Neural cell (in vitro differentiated cells): ENCODE data around the gene PRDX4. TPM values are rescaled to one million over a fixed set of nuclear protein-coding genes. Genes with fewer than 3 reads are reported as not detected.

Experiments used
- H2AFZ ChIP-seq: fragments of 200-600, 300-800 bp; sonication (generic), shearing (Covaris generic); 2 replicates; pipeline ENCODE4 v1.6.0; 2014; ENCODE audit warnings: low read depth, mild to moderate bottlenecking, antibody characterized with exemption, low read length, moderate library complexity
- H3F3A ChIP-seq: fragments of 200-600 bp; shearing (Covaris generic); 2 replicates; pipeline ENCODE4 v1.6.1; 2016; ENCODE audit warnings: mild to moderate bottlenecking, moderate library complexity, mixed read lengths, antibody characterized with exemption, low read length; ENCODE audit not compliant: insufficient read depth, poor library complexity, severe bottlenecking
- H3K27ac ChIP-seq: fragments of 200-600, 300-800 bp; sonication (generic), shearing (Covaris generic); 2 replicates; pipeline ENCODE4 v1.5.1; 2014; ENCODE audit warnings: mild to moderate bottlenecking, low read length, moderate library complexity
- H3K27me3 ChIP-seq: fragments of 300-800, 200-600 bp; sonication (generic), shearing (Covaris generic); 2 replicates; pipeline ENCODE4 v1.6.0; 2014; ENCODE audit warnings: mild to moderate bottlenecking, low read depth, low read length, moderate library complexity; ENCODE audit not compliant: insufficient read depth
- H3K36me3 ChIP-seq: fragments of 300-800, 200-600 bp; sonication (generic), shearing (Covaris generic); 2 replicates; pipeline ENCODE4 v1.5.1; 2014; ENCODE audit warnings: mild to moderate bottlenecking, antibody characterized with exemption, low read length, moderate library complexity; ENCODE audit not compliant: insufficient read depth
- H3K4me2 ChIP-seq: fragments of 300-800, 200-600 bp; sonication (generic), shearing (Covaris generic); 2 replicates; pipeline ENCODE4 v1.6.0; 2014; ENCODE audit warnings: mild to moderate bottlenecking, low read length
- H3K4me3 ChIP-seq: fragments of 300-800, 200-600 bp; sonication (generic), shearing (Covaris generic); 2 replicates; pipeline ENCODE4 v1.5.1; 2014; ENCODE audit warnings: mild to moderate bottlenecking, low read length, moderate library complexity
- H3K79me2 ChIP-seq: fragments of 200-600 bp; shearing (Covaris generic); replicated peaks from 2 replicates; pipeline ENCODE4 v1.6.0; 2014; ENCODE audit warnings: mild to moderate bottlenecking, low read length, moderate library complexity; ENCODE audit not compliant: insufficient read depth
- H3K9ac ChIP-seq: fragments of 300-800, 200-600 bp; sonication (generic), shearing (Covaris generic); 2 replicates; pipeline ENCODE4 v1.6.1; 2016; ENCODE audit warnings: mild to moderate bottlenecking, low read length, mixed read lengths
- H3K9me2 ChIP-seq: fragments of 200-600 bp; shearing (Covaris generic); 2 replicates; pipeline ENCODE4 v1.6.1; 2016; ENCODE audit warnings: mild to moderate bottlenecking, low read length, mixed read lengths; ENCODE audit not compliant: insufficient read depth
- H3K9me3 ChIP-seq: fragments of 200-600, 300-800 bp; sonication (generic), shearing (Covaris generic); 2 replicates; pipeline ENCODE4 v1.6.1; 2016; ENCODE audit warnings: mild to moderate bottlenecking, mixed run types, low read length, moderate library complexity, mixed read lengths
- H4K20me1 ChIP-seq: fragments of 200-600 bp; shearing (Covaris generic); 2 replicates; pipeline ENCODE4 v1.6.1; 2016; ENCODE audit warnings: mild to moderate bottlenecking, mixed run types; ENCODE audit not compliant: insufficient read depth
- EP300 ChIP-seq: fragments of 450-650 bp; conservative IDR thresholded peaks from 2 replicates; pipeline ENCODE4 v1.6.1; 2014; ENCODE audit warnings: antibody characterized with exemption, mild to moderate bottlenecking, moderate library complexity; ENCODE audit not compliant: poor library complexity, severe bottlenecking
- EZH2 ChIP-seq: fragments of 200-600, 300-800 bp; shearing (Covaris generic), sonication (generic); IDR thresholded peaks from 2 replicates; pipeline ENCODE4 v1.6.1; 2014; ENCODE audit warnings: antibody characterized with exemption, low read length, borderline replicate concordance, mild to moderate bottlenecking; ENCODE audit not compliant: insufficient read depth, poor library complexity, severe bottlenecking
- MXI1 ChIP-seq: fragments of 450-650 bp; conservative IDR thresholded peaks from 2 replicates; pipeline ENCODE4 v1.6.1; 2014; ENCODE audit warnings: antibody characterized with exemption, mild to moderate bottlenecking; ENCODE audit not compliant: poor library complexity, severe bottlenecking
- POLR2AphosphoS5 ChIP-seq: IDR thresholded peaks from 2 replicates; pipeline ENCODE4 v1.6.1; 2012
- RAD21 ChIP-seq: fragments of 450-650 bp; conservative IDR thresholded peaks from 2 replicates; pipeline ENCODE4 v1.6.1; 2014; ENCODE audit warnings: antibody characterized with exemption, mild to moderate bottlenecking, moderate library complexity
- REST ChIP-seq: IDR thresholded peaks from 2 replicates; pipeline ENCODE4 v1.6.1; 2012; ENCODE audit warnings: borderline replicate concordance
- SMC3 ChIP-seq: fragments of 450-650 bp; conservative IDR thresholded peaks from 2 replicates; pipeline ENCODE4 v1.6.1; 2014; ENCODE audit warnings: antibody characterized with exemption, mild to moderate bottlenecking, moderate library complexity; ENCODE audit not compliant: poor library complexity
- TAF1 ChIP-seq: IDR thresholded peaks from 2 replicates; pipeline ENCODE4 v1.6.1; 2012; ENCODE audit warnings: low read depth
- polyA plus RNA-seq: library from polyadenylated mRNA; depleted of rRNA; stranded (reverse); fragments of >200 nt; gene quantifications from 2 replicates; pipeline ENCODE4 v1.2.3, GENCODE V29; 2014
- TF ChIP-seq, protein P1 (sequence below): fragments of 450-650 bp; IDR thresholded peaks from 2 replicates; pipeline ENCODE4 v1.5.1; 2014; ENCODE audit warnings: antibody characterized with exemption, mild to moderate bottlenecking, moderate library complexity; ENCODE audit not compliant: poor library complexity, severe bottlenecking

Gene PRDX4
- polyA plus RNA-seq, 1 donor from 2014 or later, result 83.2 TPM

DNA sequence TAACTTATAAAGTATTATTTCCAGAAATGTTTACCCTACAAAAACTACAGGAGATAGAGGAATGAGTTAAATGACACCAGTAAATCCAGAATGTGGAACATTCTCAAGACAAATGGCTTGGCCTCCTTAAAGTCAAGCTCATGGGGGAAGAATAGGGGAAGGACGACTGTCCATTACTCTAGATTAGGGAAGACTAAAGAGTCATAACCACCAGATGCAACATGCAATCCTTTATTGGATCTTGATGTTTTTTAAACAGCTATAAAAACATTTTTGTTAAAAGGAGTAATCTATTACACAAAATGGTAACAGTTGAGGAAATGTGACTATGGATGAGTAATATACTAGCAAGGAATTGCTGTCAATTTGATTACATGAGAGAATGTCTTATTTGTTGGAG lies 64.7 kb downstream of the PRDX4 start:
- Histone ChIP-seq H3K27me3 (no peaks in the 10 kb centered on the region), H3K4me3 (no peak overlapping the region), H4K20me1 (no peaks in the 10 kb centered on the region), H3F3A (no peaks in the 10 kb centered on the region), H3K4me2 (no peak overlapping the region), H3K79me2 (no peaks in the 10 kb centered on the region), H3K9ac (no peak overlapping the region), H3K9me3 (no peaks in the 10 kb centered on the region), H3K27ac (no peak overlapping the region), H3K36me3 (no peaks in the 10 kb centered on the region), H3K9me2 (no peaks in the 10 kb centered on the region), H2AFZ (no peak overlapping the region)
- TF ChIP-seq TAF1 (no peak), SMC3 (no peak), EP300 (no peak), REST (no peak), MXI1 (no peak)
- TF ChIP-seq, protein P1, sequence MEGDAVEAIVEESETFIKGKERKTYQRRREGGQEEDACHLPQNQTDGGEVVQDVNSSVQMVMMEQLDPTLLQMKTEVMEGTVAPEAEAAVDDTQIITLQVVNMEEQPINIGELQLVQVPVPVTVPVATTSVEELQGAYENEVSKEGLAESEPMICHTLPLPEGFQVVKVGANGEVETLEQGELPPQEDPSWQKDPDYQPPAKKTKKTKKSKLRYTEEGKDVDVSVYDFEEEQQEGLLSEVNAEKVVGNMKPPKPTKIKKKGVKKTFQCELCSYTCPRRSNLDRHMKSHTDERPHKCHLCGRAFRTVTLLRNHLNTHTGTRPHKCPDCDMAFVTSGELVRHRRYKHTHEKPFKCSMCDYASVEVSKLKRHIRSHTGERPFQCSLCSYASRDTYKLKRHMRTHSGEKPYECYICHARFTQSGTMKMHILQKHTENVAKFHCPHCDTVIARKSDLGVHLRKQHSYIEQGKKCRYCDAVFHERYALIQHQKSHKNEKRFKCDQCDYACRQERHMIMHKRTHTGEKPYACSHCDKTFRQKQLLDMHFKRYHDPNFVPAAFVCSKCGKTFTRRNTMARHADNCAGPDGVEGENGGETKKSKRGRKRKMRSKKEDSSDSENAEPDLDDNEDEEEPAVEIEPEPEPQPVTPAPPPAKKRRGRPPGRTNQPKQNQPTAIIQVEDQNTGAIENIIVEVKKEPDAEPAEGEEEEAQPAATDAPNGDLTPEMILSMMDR, result no peak

DNA sequence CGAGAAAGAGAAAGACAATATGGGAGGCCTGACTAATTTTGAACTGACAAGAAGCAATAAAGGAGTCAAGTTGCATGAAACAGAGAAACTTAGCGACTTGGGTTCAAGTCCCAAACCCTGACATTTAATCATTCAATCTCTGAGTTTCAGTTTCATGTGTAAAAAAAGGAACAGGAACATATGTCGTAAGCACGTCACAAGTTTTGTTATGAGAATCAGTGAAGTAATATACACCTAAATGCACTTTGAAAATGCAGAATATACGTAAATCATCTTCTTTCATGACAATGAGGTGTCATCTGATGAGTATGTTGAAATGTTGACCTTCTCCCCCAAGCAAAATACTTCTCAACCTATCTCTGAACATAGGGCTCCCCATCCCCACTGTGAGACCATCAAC lies 65.4 kb downstream of the PRDX4 start:
- no peak overlapping the region for H3K4me2 ChIP-seq
- TF ChIP-seq REST (no peak), EP300 (no peak), POLR2AphosphoS5 (no peak), TAF1 (no peak), SMC3 (no peak), MXI1 (no peak), EZH2 (no peak), RAD21 (no peak)
- TF ChIP-seq, protein P1, result no peak
- no peaks in the 10 kb centered on the region for H4K20me1 ChIP-seq
- no peaks in the 10 kb centered on the region for H3F3A ChIP-seq
- H3K9me3 ChIP-seq, result no peaks in the 10 kb centered on the region
- H3K27me3 ChIP-seq, result no peaks in the 10 kb centered on the region
- H3K36me3 ChIP-seq, result no peaks in the 10 kb centered on the region
- no peaks in the 10 kb centered on the region for H3K9me2 ChIP-seq
- H3K4me3 ChIP-seq, result no peak overlapping the region
- H3K79me2 ChIP-seq, result no peaks in the 10 kb centered on the region
- no peak overlapping the region for H3K9ac ChIP-seq
- no peak overlapping the region for H2AFZ ChIP-seq
- H3K27ac ChIP-seq, result no peak overlapping the region
